ENCODE data around the gene ANKRD13C.
A peak's percentile ranks its signal among the peaks of the same experiment; 100 is the strongest.

The ANKRD13C gene

DNA sequence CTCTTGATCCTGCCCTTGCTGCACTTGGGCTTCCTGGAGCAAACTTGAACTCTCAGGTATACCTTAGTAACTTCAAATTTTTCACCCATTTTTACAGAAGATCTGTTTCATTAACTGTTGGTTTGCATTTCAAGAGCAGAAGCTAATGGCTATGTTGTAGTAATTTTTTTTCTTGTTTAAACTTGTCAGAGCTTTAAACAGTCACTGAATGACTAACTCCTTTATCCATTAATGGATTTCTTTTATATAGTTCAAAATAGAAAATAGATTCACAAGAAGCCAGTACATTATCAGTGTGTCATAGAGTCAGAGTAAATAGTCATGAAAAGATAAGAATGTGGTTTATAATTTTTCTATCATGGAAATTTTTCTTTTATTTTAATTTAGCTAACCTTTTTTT lies 119.8 kb downstream of the ANKRD13C start:
- H3K9ac ChIP-seq (ENCODE audit: insufficient read length, low read depth), result no peak overlapping the region
- peaks cover 99% of the 10 kb centered on the region for H3K36me3 ChIP-seq (ENCODE audit: insufficient read depth, insufficient read length, low read length)
- DNase-seq (ENCODE audit: low read depth, low spot score), result no peak
- no peaks in the 10 kb centered on the region for H3K9me3 ChIP-seq (ENCODE audit: insufficient read depth, low read length)
- TF ChIP-seq YY1 (IDR thresholded peaks at IDR 0.05; ENCODE audit: insufficient read depth, insufficient read length), result no peak
- no peak for TF ChIP-seq ZNF274 (IDR thresholded peaks at IDR 0.05; ENCODE audit: low read depth, low read length)
- TF ChIP-seq SUZ12 (IDR thresholded peaks at IDR 0.05; ENCODE audit: extremely low read depth, insufficient read depth, insufficient read length), result no peak
- no peaks in the 10 kb centered on the region for H3K4me1 ChIP-seq (ENCODE audit: insufficient read depth, insufficient read length)
- no peak overlapping the region for H3K4me3 ChIP-seq (ENCODE audit: insufficient read length, low read depth)
- H3K27me3 ChIP-seq (ENCODE audit: insufficient read depth, insufficient read length), result no peaks in the 10 kb centered on the region

DNA sequence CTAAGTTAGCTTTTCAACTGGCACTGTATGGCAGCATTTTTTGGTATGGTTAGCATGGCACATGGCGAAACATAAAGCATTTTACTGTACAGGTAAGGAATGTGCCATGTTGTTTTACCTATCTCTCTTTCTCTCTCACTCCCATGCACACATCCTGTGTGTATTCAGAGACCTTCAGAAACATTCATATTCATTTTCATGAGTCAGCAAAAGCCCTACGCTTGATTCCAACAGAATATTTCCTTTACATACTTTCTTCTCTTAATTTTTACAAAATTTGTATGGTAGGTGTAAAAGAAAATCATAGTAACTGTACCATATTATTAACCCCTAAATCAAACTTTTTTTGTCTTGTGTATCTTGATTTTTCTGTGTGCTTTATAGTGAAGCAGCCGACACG lies 123.0 kb downstream of the ANKRD13C start:
- Histone ChIP-seq H3K36me3 (ENCODE audit: insufficient read depth, insufficient read length, low read length) (peaks cover 95% of the 10 kb centered on the region), H3K4me1 (ENCODE audit: insufficient read depth, insufficient read length) (no peaks in the 10 kb centered on the region), H3K27me3 (ENCODE audit: insufficient read depth, insufficient read length) (no peaks in the 10 kb centered on the region), H3K9me3 (ENCODE audit: insufficient read depth, low read length) (no peaks in the 10 kb centered on the region), H3K4me3 (ENCODE audit: insufficient read length, low read depth) (no peak overlapping the region), H3K9ac (ENCODE audit: insufficient read length, low read depth) (no peak overlapping the region)
- DNase-seq (ENCODE audit: low read depth, low spot score), result no peak
- no peak for TF ChIP-seq ZNF274 (IDR thresholded peaks at IDR 0.05; ENCODE audit: low read depth, low read length)

DNA sequence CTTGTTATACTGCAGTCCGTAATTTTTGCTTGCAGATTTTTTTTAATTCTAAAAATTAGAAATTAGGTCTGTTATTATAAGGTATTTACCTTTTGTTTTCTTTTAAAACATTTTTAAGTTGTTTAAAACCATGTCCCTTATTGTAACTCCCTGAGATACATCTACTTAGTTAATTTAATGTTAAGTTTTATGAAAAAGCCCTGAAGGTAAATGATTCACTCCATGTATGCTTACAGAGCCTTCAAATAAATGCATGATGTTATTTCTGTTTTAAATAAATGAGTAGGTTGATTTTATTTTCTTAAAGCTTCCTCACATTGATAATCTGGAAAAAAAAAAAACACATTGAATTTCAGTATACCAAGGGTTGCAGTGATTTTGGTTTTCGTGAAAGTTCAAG lies 125.9 kb downstream of the ANKRD13C start:
- Histone ChIP-seq H3K27me3 (ENCODE audit: insufficient read depth, insufficient read length) (no peaks in the 10 kb centered on the region), H3K4me1 (ENCODE audit: insufficient read depth, insufficient read length) (no peaks in the 10 kb centered on the region), H3K36me3 (ENCODE audit: insufficient read depth, insufficient read length, low read length) (peaks cover 92% of the 10 kb centered on the region), H3K9me3 (ENCODE audit: insufficient read depth, low read length) (no peaks in the 10 kb centered on the region), H3K9ac (ENCODE audit: insufficient read length, low read depth) (no peak overlapping the region), H3K4me3 (ENCODE audit: insufficient read length, low read depth) (no peak overlapping the region)
- no peak for DNase-seq (ENCODE audit: low read depth, low spot score)
- TF ChIP-seq SUZ12 (IDR thresholded peaks at IDR 0.05; ENCODE audit: extremely low read depth, insufficient read depth, insufficient read length) (no peak), YY1 (IDR thresholded peaks at IDR 0.05; ENCODE audit: insufficient read depth, insufficient read length) (no peak), ZNF274 (IDR thresholded peaks at IDR 0.05; ENCODE audit: low read depth, low read length) (no peak)

DNA sequence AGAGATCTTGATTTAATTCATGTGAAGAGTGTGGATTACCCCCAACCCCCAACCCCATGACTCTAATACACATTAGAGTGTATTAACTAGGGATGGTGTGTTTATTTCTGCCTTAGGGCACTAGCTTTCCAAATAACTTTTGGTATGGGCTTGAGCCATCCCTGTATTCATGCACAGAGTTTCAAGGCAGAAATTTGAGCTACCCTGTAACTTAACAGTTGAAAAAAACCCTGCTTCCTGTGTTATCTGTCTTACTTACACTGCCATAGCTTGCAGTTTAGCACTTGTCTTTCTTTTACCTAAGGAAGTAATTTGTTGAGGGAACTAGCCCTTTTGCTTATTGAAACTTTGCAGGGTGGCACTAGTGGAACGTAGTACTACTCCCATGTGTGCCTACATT lies 127.1 kb downstream of the ANKRD13C start:
- Histone ChIP-seq H3K27me3 (ENCODE audit: insufficient read depth, insufficient read length) (no peaks in the 10 kb centered on the region), H3K9ac (ENCODE audit: insufficient read length, low read depth) (no peak overlapping the region), H3K4me1 (ENCODE audit: insufficient read depth, insufficient read length) (no peaks in the 10 kb centered on the region), H3K36me3 (ENCODE audit: insufficient read depth, insufficient read length, low read length) (peaks cover 93% of the 10 kb centered on the region), H3K9me3 (ENCODE audit: insufficient read depth, low read length) (no peaks in the 10 kb centered on the region), H3K4me3 (ENCODE audit: insufficient read length, low read depth) (no peak overlapping the region)
- no peak for DNase-seq (ENCODE audit: low read depth, low spot score)
- no peak for TF ChIP-seq SUZ12 (IDR thresholded peaks at IDR 0.05; ENCODE audit: extremely low read depth, insufficient read depth, insufficient read length)
- TF ChIP-seq YY1 (IDR thresholded peaks at IDR 0.05; ENCODE audit: insufficient read depth, insufficient read length), result no peak
- no peak for TF ChIP-seq ZNF274 (IDR thresholded peaks at IDR 0.05; ENCODE audit: low read depth, low read length)

DNA sequence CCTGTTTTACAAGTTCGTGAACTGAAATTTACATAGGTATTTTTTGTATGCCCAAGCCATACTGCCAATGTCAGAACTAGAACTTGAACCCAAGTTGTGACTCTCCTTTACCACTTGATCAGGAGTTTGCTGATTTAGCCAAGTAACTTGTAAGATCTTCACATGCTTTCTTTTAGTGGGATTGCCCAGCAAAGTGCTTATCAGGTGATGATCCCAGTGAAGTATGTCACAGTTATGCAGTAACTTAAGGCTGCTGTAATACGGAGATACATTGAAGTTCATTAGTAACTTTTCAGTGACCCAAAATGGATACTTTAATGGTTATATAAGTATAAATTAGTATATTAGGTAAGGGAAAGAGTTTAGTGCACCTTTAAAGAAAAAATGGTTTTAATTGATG lies 129.6 kb downstream of the ANKRD13C start:
- Histone ChIP-seq H3K4me3 (ENCODE audit: insufficient read length, low read depth) (no peak overlapping the region), H3K4me1 (ENCODE audit: insufficient read depth, insufficient read length) (no peaks in the 10 kb centered on the region), H3K9ac (ENCODE audit: insufficient read length, low read depth) (no peak overlapping the region), H3K36me3 (ENCODE audit: insufficient read depth, insufficient read length, low read length) (peaks cover 77% of the 10 kb centered on the region), H3K9me3 (ENCODE audit: insufficient read depth, low read length) (no peaks in the 10 kb centered on the region), H3K27me3 (ENCODE audit: insufficient read depth, insufficient read length) (no peaks in the 10 kb centered on the region)
- no peak for TF ChIP-seq SUZ12 (IDR thresholded peaks at IDR 0.05; ENCODE audit: extremely low read depth, insufficient read depth, insufficient read length)
- no peak for TF ChIP-seq ZNF274 (IDR thresholded peaks at IDR 0.05; ENCODE audit: low read depth, low read length)
- no peak for TF ChIP-seq YY1 (IDR thresholded peaks at IDR 0.05; ENCODE audit: insufficient read depth, insufficient read length)
- DNase-seq (ENCODE audit: low read depth, low spot score), result no peak

DNA sequence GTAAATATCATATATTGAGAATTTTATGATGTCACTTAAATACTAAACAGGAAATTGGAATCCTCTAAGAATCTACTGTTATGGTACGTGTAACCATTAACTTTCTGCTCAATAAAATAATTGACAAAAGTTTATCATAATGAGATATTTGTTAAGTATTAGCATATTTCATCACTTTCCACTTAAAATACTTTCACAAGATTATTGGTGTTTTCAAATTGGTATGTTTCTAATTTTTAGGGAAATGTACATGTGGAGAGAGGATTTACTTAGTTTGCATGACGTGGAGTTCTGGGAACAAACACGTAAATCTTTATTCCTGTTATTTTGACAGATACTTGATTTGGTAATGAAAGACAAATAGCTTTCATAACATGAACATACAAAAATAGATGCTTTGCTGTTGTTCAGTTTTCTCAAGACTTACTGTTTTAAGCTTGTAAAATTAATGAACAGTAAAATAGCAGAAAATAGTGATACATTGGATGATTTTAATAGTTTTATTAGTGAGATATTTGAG lies 131.7 kb downstream of the ANKRD13C start:
- Histone ChIP-seq H3K9ac (ENCODE audit: insufficient read length, low read depth) (peak overlapping the region; percentile 97), H3K4me1 (ENCODE audit: insufficient read depth, insufficient read length) (no peaks in the 10 kb centered on the region), H3K9me3 (ENCODE audit: insufficient read depth, low read length) (no peaks in the 10 kb centered on the region), H3K36me3 (ENCODE audit: insufficient read depth, insufficient read length, low read length) (peaks cover 61% of the 10 kb centered on the region), H3K27me3 (ENCODE audit: insufficient read depth, insufficient read length) (no peaks in the 10 kb centered on the region), H3K4me3 (ENCODE audit: insufficient read length, low read depth) (peak overlapping the region; percentile 88)
- DNase-seq (ENCODE audit: low read depth, low spot score), result no peak
- TF ChIP-seq YY1 (IDR thresholded peaks at IDR 0.05; ENCODE audit: insufficient read depth, insufficient read length), result no peak

DNA sequence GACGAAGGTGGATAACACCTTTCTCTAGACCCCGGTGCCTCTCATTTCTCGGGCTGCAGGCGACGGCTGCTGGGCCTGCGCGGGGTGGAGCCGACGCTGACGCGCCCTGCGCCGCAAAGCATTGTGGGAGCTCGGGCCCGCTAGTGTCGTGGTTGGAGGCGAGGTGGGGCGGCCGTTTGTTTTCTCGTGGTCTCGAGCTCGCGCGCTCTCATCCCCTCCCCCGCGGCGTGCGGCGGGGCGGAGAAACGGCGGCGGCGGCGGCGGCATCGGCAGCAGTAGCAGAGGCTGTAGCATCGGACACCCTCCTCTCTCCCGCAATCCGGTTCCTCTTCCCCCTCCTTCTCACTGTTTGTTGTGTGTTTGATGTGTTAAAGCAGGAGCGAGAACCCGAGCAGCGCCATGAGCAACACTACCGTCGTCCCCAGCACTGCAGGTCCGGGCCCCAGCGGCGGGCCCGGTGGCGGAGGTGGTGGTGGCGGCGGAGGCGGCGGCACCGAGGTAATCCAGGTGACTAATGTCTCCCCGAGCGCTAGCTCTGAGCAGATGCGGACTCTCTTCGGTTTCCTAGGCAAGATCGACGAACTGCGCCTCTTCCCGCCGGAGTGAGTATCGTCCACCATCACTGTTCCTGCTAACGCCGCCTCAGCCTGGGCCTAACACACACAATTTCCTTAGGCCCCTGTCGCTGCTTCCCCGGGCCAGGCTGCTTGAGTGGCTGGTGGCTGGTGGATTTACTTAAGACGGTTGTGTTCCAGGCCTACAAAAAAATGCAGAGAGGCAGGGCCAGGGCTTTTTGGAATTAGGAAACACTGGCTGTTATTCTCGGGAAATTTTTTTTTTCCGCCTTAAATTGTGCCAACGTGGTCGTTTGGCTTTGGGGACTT lies 133.0 kb downstream of the ANKRD13C start, which contains the start of gene SRSF11:
SRSF11 (plus strand) TSS at position 143 of the 884 bp plus-strand sequence; CDS start at position 400, 257 bp downstream.
- Histone ChIP-seq H3K27me3 (ENCODE audit: insufficient read depth, insufficient read length) (no peaks in the 10 kb centered on the region), H3K9ac (ENCODE audit: insufficient read length, low read depth) (peak within 1 kb of the TSS; percentile 97), H3K4me3 (ENCODE audit: insufficient read length, low read depth) (peak within 1 kb of the TSS; percentile 88), H3K9me3 (ENCODE audit: insufficient read depth, low read length) (no peaks in the 10 kb centered on the region), H3K4me1 (ENCODE audit: insufficient read depth, insufficient read length) (no peaks in the 10 kb centered on the region), H3K36me3 (ENCODE audit: insufficient read depth, insufficient read length, low read length) (peaks cover 60% of the 10 kb centered on the region)
- peak; percentile 93 for DNase-seq (ENCODE audit: low read depth, low spot score)
- TF ChIP-seq YY1 (IDR thresholded peaks at IDR 0.05; ENCODE audit: insufficient read depth, insufficient read length) (no peak), SUZ12 (IDR thresholded peaks at IDR 0.05; ENCODE audit: extremely low read depth, insufficient read depth, insufficient read length) (no peak), ZNF274 (IDR thresholded peaks at IDR 0.05; ENCODE audit: low read depth, low read length) (no peak)

Data from NT2/D1 (cell line).